NCI-H526 treated with DMSO at 0.1 percent for 48 hours (cell line): ENCODE data around the gene CIPC.

Source experiments
- DNase-seq: peaks from one replicate; lab custom pipeline; 2025; lab: John Stamatoyannopoulos, UW

CIPC gene

GRCh38 chr14:77103475-77103874 is 5.4 kb downstream of the CIPC start:
- no peak for DNase-seq

GRCh38 chr14:77103951-77104350 is 5.9 kb downstream of the CIPC start:
- DNase-seq = no peak

- DNase-seq = no peak
These were observed 6.3 kb downstream of the CIPC start for GRCh38 chr14:77104393-77104792.

GRCh38 chr14:77105145-77105939 is 7.3 kb downstream of the CIPC start:
- no peak for DNase-seq

- no peak for DNase-seq
These were observed 8.6 kb downstream of the CIPC start for GRCh38 chr14:77106666-77107065.

- no peak for DNase-seq
These were observed 9.2 kb downstream of the CIPC start for GRCh38 chr14:77107228-77107627.

GRCh38 chr14:77108753-77109152 is 10.7 kb downstream of the CIPC start:
- DNase-seq = no peak

GRCh38 chr14:77109656-77110055 is 11.6 kb downstream of the CIPC start:
- DNase-seq = no peak

GRCh38 chr14:77110286-77110685 is 12.2 kb downstream of the CIPC start:
- no peak for DNase-seq

GRCh38 chr14:77111021-77111420 is 13.0 kb downstream of the CIPC start:
- DNase-seq = no peak

GRCh38 chr14:77113644-77114043 is 15.6 kb downstream of the CIPC start:
- DNase-seq = no peak

GRCh38 chr14:77114609-77115008 is 16.6 kb downstream of the CIPC start:
- DNase-seq = no peak

- DNase-seq = no peak
These were observed 18.2 kb downstream of the CIPC start for GRCh38 chr14:77116172-77116817.

GRCh38 chr14:77119851-77120250 is 21.8 kb downstream of the CIPC start:
- no peak for DNase-seq

GRCh38 chr14:77120771-77121743 is 23.0 kb downstream of the CIPC start:
- DNase-seq = peak; percentile 90

- DNase-seq = no peak
These were observed 24.6 kb downstream of the CIPC start for GRCh38 chr14:77122526-77123125.

GRCh38 chr14:77123381-77124325 is 25.6 kb downstream of the CIPC start:
- no peak for DNase-seq

GRCh38 chr14:77124345-77125280 is 26.6 kb downstream of the CIPC start:
- peak; percentile 16 for DNase-seq

GRCh38 chr14:77125281-77125801 is 27.3 kb downstream of the CIPC start:
- no peak for DNase-seq
